Epithelial cell of prostate (primary cell): ENCODE results near the gene C1orf198.

Experiments used
- DNase-seq: peaks from one replicate; pipeline ENCODE4 v3.0.0-alpha.2; 2011; ENCODE audit warnings: low read depth, low spot score
- H3K27ac ChIP-seq: fragments of 450-650 bp; 2 replicates; pipeline ENCODE4 v1.5.1; 2017; ENCODE audit warnings: mild to moderate bottlenecking

Gene C1orf198

DNA sequence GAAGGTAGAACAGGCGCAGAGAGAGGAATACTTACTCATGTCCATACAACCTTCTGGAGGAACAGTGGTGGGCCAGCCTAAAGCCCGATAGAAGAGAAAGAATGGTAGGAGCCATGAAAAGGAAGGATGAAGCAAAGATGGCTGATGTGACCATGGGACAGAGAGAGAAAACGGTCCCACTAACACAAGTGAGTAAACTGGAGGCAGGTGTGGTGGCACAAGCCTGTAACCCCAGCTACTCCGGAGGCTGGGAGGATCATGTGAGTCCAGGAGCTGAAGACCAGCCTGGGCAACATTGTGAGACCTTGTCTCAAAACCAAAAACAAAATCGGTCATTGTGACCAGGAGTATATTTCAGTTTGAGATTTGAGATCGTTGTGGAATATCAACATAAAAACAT lies 49.4 kb downstream of the C1orf198 start:
- no peak for DNase-seq
- H3K27ac ChIP-seq = no peak overlapping the region

DNA sequence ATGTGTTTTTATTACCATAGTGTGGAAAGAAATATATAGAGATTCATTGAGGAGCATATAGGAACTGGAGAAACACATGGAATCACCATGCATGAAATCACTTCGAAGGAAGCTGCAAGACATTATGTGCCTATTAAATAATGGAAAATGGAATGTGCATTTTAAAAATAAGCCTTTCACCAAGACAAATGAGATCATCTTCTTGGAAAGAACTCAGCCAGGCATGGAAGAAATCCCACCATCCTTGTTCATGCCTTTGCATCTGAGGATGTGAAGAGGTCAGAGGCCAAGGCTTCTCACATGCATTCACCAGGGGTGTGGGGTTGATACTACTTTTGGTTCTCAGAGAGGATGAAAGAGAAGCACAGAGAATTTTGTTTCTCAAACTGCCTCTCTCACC lies 50.0 kb downstream of the C1orf198 start:
- no peak overlapping the region for H3K27ac ChIP-seq
- DNase-seq = no peak

DNA sequence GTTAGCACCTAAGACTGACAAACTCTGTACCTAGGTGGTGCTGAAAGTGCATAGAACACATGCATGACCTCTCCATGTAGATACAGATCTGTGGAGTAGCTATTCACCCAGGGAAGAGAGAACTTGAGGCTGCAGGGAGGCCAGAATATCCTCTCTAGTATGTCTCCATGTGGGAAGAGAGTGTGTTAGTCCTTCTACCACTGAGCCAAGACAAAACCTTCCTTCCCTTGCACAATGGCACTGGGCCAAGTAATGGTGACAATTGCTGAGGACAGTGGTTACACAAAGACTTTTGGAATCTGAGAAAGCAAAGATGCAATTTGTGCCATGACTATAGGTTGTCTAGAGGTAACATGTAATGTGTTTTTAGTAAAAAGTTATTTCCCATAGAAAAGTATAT lies 52.3 kb downstream of the C1orf198 start:
- no peak overlapping the region for H3K27ac ChIP-seq
- DNase-seq = no peak

DNA sequence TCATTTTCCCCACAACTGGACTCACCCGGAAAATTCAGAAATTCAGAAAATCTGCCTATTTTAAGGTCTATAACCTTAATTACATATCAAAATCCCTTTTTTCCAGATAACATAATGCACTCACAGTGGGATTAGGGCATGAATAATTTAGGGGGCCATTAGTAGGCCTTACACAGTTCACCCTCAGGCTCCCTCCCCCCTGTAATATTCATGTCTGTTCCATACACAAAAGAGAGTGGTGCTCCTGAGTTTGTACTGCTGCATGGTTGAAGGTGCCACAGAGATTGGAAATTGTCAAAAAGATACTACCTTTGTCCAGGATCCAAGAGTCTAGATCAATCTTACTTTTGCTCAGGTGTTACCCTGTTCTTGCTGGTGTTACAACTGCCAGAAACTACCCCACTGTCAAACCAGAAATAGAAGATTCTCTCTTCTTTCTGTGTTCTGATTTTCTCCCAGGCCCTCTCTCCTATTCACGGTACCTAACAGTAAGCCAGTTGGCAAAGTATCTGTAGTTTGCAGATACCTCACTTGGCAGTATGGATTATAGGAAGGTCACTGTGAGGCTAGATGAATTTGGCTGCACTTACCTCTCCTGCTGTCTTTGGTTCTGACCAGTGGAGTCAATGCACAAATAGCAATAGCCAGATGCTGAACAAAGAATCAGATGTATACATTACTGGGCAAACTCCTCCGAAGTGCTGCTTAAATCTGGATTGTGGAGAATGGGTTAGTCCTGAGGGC lies 53.2 kb downstream of the C1orf198 start:
- H3K27ac ChIP-seq = no peak overlapping the region

DNA sequence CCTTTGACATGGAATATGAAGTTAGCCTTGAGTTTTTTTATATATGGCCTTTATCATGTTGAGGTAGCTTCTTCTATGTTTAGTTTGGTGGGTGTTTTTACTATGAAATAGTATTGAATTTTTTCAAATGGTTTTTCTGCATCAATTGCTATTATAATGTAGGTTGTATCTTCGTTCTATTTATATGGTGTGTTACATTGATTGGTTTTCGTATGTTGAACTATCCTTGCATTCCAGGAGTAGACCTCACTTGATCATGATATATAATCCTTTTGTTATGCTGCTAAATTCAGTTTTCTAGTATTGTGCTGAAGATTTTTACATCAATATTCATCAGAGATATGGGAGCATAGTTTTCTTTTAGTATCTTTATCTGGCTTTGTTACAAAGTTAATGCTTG lies 55.8 kb downstream of the C1orf198 start:
- no peak for DNase-seq
- H3K27ac ChIP-seq = no peak overlapping the region

More for the DNA sequence above, 53.2 kb downstream of the C1orf198 start:
- DNase-seq = no peak

DNA sequence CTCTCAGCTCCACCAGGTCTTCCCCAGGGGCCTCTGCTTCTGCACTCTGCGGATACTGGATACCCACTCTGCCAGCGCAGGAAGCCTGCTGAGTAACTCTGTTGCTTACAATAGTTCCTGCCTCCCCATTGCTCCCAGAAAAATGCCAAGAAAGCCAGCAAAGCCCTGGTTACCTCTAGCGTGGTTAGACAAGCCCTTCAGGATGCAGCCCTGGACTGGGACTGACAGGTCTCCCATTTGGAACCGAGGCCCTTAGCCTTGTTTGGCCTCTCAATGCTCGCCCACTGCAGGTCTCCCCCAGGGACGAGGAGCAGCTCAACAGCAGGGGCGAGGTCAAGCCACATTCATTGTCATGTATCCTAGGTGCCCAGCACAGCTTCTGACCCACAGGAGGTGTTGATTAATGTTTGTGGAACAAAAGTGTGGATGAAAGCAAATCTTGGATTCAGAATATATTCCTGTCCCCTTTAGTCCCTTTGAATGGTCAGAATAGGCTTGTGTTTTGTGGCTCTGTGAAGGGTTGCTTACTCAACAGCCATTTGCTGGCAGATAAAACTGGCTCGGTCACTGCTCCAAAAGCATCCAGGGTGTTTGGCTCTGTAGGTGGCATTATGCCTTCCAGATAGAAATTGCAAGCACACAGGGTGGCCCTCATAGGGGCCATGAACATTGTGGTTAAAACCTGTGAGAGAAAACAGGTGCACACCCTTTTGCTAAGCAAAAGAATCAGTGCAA lies 58.9 kb downstream of the C1orf198 start:
- H3K27ac ChIP-seq = no peak overlapping the region
- DNase-seq = no peak

DNA sequence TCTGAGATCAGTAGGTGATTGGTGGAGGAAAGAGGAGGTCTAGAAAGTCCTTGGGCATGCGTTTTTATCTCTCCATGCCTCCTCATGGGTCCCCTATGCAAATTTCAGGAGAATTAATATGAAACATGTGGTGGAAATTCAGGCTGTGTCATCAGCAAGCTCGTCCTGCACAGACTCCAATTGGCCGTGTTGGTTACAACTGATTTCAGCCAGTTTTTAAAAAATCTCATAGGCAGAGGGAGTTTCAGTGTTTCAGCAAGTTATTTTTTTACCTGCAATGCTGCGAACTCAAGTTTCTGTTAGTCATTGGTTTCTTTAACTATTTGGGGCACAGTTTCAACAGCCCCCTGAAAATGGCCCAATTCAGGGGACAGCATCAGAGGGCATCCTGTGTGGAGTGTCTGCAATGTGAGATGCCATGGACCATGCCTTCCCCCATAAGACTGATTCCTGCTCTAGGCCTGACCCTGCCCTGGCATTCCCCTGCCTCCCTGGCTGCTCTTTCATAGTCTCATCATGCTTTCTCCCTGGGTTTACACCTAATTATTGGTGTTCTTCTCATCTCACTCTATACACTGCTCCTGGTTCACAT lies 59.9 kb downstream of the C1orf198 start:
- no peak for DNase-seq
- H3K27ac ChIP-seq = no peak overlapping the region

DNA sequence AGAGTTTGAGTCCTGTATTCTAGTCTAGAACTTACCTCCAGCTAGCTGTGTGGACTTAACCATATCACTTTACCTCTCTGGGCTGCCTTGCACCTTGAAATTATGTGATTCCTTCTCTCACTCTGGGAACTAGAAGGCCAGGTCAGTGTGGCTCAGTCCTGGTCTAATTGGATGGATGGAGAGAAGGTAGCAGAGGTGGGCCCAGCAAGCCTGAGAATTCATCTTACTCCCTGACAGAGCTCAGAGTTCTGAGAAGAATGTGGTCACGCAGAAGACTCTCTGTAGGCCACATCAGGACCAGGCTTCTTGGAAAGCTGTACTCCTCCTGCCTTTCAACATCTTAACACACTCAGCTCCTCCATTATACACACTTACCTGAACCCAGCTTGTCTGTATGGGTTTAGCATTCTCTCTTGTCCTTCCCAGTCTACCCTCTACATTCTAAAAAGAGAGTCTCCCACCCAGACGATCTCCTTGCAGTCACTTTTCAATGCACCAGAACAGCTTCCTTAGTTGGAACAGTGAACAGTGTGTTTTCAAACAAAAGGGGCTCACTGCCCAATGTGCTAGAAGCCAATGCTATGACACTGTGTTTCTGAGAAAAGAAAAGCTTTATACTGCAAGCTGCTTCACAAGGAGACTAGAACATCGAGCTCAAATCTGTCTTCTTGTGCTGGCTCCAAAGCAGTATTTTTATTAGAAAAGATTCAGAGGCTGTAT lies 60.6 kb downstream of the C1orf198 start:
- no peak for DNase-seq
- no peak overlapping the region for H3K27ac ChIP-seq

DNA sequence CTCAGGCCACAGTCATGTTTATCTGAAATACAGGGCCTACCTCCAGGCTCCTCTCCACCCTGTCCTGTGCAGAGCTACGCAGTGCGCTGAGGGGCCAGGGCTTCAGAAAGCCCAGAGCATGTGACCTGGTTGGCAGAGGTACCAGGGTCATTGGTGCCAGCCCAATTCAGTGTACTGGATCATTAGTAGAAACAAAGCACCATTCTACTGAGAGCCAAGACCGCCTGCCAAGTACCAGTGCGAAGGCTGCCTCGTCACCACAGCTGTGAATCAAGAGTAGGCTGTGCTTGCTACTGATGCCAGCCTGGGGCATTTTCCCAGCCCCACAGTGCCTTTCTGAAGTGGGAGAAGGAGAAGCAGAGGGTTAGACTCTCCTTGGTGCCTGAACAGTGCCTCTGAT lies 61.3 kb downstream of the C1orf198 start:
- no peak overlapping the region for H3K27ac ChIP-seq
- DNase-seq = no peak

DNA sequence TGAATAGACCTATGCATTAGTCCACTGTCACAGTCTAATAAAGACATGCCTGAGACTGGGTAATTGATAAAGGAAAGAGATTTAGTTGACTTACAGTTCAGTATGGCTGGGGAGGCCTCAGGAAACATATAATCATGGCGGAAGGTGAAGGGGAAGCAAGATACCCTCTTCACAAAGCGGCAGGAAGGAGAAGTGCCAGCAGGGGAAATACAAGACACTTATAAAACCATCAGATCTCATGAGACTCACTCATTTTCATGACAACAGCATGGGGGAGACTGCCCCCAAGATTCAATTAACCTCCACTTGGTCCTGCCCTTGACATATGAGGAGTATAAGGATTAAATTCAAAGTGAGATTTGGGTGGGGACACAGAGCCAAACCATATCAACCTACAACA lies 61.8 kb downstream of the C1orf198 start:
- H3K27ac ChIP-seq = no peak overlapping the region
- DNase-seq = no peak

DNA sequence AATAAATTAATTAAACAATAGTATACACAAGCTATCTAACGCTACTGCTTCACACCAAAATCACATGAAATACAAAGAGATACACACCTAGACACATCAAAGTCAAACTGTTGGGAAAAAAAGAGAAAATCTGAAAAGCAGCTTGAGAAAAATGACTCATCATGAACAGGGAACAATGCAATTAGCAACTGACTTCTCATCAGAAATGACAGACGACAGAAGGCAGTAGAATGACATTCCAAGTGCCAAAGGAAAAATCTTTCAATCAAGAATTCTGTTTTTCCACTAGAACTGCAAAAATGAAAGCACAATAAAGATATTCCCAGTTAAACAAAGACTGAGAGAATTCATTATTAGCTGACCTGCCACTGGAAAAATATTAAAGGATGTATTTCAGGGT lies 63.9 kb downstream of the C1orf198 start:
- no peak overlapping the region for H3K27ac ChIP-seq

DNA sequence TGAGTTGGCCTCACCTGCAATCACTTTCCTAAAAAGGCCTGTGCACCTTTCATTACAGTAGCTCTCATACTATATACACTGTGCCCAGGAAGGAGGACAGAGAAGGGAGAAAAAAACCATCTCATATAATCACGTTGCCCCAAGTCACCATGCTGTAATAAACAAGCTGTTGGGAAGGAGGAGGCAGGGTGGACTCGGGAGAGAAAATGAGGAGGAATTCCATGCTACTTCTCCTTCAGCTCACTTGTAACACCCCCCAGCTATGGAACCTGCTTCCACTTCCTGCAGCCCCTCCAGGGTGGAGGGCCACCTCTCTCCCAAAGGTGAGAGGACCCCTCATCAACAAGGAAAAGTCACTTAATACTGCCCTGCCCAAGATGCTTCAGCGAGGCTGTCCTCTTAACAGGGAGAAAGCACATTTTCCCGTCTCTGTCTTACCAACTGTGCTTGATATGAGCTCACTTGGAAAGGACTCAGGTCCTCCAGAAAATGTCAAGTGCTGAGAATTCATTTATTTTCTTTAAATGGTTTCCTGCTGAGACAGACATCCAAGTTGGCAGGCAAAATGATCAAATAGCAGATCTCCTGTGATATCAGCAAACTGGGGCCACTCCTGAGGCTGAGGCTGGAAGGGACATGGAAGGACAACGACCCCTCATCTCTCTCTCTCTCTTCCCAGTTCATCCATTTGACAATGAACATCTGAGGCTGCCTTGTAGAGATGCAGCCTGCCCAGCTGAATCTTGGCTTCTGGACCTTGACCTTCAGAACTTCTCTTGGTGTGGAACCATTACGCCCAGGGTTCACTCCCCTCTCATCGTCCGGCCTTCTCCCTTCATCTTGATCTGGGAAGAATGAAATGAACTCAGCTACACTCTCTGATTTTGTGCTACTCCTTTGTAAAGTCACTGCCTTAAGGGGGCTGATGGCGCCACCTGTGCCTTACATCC lies 67.2 kb downstream of the C1orf198 start:
- no peak for DNase-seq
- no peak overlapping the region for H3K27ac ChIP-seq

More for the DNA sequence above, 63.9 kb downstream of the C1orf198 start:
- DNase-seq = no peak

DNA sequence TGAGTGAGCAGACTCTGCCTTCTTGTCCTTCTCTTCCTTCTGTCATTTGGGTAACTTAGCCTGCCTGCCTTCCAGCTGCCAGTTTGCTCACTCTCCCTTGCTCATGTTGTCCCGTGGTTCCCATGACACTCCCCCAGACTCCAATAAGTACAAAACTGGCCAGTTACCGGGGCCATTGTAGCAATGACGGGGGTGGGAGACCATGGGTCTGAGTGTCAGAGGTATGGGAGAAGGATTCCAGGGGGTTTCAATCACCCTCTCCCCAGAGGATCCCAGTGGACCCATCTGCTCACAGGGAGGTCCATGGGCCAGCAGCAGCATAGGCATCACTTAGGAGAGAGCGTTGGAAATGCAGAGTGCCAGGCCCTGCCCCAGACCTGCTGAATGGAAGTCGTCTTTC lies 69.8 kb downstream of the C1orf198 start:
- no peak overlapping the region for H3K27ac ChIP-seq

DNA sequence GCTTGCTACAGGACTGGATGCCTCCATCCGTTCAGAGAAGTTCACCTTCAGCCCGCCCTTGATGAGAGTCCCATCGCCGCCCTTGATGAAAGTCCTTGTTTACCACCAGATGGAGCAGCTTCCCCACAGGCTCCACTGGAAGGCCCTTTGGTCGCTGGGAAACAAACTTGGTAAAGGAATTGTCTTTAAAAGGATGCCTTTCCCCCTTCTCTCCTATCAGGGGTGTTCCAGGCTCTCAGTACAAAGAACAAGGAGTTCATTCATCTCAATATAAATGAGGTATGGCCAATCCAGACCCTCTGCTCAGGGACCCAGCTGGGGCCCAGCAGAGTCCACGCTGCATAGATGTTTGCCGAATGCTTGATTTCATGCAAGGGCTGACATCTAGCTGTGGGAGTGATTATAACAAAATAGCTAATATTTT lies 70.4 kb downstream of the C1orf198 start:
- H3K27ac ChIP-seq = no peak overlapping the region
- peak; percentile 8 for DNase-seq

More for the DNA sequence above, 69.8 kb downstream of the C1orf198 start:
- DNase-seq = no peak

DNA sequence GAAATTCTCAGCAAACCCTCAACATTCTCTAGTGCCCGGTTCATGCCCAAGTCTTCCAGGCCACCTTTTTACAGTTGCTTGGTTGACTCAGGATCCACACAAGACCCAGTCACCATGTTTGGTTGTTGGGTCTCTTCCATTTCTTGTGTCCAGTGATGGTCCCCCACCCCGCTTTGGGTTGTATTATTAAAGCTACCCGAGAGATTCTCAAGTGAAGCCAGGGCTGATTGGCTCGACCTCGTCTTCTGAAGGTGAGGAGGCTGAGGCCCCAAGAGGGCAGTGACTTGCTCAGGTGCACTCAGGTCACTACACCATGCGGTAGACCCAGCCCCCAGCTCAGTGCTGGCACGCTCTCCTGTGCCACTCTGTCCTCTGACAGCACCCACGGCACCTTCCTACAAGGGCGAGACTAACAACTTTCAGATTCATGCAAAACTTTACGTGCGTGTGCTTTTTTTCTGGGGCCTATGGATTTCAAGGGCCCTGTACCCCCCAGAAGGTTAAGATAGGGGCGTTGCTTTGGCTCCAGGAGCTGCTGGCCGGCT lies 70.9 kb downstream of the C1orf198 start:
- no peak for DNase-seq

DNA sequence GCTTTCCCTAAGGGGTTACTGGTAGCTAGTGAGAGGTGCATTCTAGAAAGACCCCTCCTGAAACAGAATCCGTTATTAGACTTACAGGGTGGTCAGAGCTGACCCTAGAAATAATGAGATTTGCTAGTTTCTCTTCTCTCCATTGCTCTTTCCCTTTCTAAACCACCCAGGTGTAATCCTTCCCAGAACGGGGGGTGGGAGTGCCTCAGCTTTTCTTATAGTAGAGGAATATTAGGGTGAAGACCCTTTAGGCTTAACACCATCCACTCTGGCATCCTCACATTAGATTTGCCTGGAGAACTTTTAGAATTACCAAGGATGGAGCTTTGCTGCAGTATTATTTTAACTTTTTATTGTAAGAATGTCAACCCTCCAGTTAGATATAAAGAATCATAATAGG lies 71.7 kb downstream of the C1orf198 start:
- no peak for DNase-seq
- H3K27ac ChIP-seq = no peak overlapping the region

More for the DNA sequence above, 70.9 kb downstream of the C1orf198 start:
- H3K27ac ChIP-seq = no peak overlapping the region

DNA sequence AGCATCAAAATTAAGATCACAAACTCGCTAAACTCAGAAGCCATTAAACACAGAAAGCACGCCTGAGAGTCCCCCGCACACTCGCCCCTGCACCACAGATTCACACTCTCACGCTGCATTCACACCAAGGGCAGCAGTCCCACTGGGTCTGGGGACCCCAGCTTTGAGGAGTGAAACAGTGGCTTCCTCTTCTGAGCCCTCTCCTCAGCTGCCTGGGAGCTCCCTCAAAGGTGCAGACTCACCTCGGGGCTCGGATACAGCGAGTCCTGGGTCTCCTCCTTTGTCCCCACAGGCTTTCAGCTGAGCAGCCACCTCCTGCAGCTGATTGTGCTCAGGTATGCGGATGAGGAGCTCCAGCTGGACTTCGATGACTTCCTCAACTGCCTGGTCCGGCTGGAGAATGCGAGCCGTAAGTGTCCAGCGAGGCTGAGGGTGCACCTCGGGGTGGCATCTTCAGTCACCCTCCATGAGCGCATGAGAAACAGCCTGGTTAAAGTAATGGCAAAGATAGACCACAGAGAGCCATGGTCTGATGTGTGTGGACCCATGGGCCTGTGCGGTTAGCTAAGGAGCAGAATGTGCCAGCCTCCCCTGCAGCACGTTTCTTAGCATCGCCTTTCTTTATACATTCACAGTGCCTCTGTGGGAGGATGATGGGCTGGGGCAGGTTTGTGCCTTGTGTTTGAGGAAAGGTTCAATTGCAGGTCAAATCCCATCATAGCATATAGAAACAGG lies 73.3 kb downstream of the C1orf198 start:
- no peak overlapping the region for H3K27ac ChIP-seq
- DNase-seq = no peak

DNA sequence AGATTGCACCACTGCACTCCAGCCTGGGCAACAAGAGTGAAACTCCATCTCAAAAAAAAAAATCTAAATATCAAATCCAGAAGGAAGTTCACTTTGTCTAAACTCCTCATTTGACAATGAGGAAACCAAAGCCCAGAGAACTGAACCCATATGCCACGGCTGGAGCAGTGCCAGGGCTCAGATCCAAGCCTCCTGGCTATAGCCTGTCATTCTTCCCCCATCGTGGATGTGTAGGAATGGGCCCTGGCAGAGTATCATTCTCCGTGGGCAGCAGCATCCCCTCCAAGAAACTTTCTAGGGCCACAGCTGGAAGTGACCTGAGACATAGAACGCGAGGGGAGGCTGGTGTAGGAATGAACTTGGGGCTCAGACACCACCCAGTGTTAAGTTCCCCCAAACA lies 73.9 kb downstream of the C1orf198 start:
- H3K27ac ChIP-seq = no peak overlapping the region
- DNase-seq = no peak

DNA sequence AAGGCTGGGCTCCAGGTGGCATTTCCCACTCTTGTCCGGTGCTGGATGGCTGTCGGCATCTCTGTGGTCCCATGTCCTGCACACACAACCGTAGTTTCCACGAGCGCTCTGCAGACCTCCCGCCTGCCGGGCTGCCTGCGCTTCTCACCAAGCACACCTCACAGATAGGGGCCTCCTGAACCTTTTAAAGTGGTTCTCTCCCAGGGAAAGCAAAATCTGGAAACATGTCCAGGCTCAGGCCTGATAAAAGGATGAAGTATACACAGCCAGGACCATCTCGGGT lies 74.9 kb downstream of the C1orf198 start:
- DNase-seq = no peak
- no peak overlapping the region for H3K27ac ChIP-seq
